Epithelial cell of proximal tubule (primary cell): ENCODE results near the gene KIF1B. TPM values are rescaled to one million over a fixed set of nuclear protein-coding genes. Genes with fewer than 3 reads are reported as not detected.

Experiments
- DNase-seq: peaks from one replicate; pipeline ENCODE4 v3.0.0-alpha.2; 2011; ENCODE audit warnings: low read depth
- H3K4me3 ChIP-seq: 2 replicates; pipeline ENCODE4 v1.5.1; 2011; ENCODE audit warnings: low read depth, mild to moderate bottlenecking, low read length
- CTCF ChIP-seq: conservative IDR thresholded peaks from 2 replicates; pipeline ENCODE4 v1.5.1; 2012; ENCODE audit warnings: low read depth, mild to moderate bottlenecking, low read length
- total RNA-seq: library from RNA; depleted of rRNA; stranded (reverse); fragments of >200 nt; gene quantifications from 2 replicates; pipeline ENCODE4 v1.2.3, GENCODE V29; 2015

The KIF1B gene
- total RNA-seq, 1 donor from 2014 or later: 20.9 TPM

GRCh38 chr1:10295481-10296085, 85.2 kb downstream of the KIF1B start:
- no peak for TF ChIP-seq CTCF
- DNase-seq: no peak
- H3K4me3 ChIP-seq: no peak overlapping the region

GRCh38 chr1:10299151-10299550, 88.8 kb downstream of the KIF1B start:
- DNase-seq: no peak
- no peak for TF ChIP-seq CTCF
- H3K4me3 ChIP-seq: no peak overlapping the region

GRCh38 chr1:10302416-10302815, 92.0 kb downstream of the KIF1B start:
- no peak for DNase-seq
- H3K4me3 ChIP-seq: no peak overlapping the region
- no peak for TF ChIP-seq CTCF

- no peak overlapping the region for H3K4me3 ChIP-seq
- TF ChIP-seq CTCF: no peak
- no peak for DNase-seq
These were observed 93.9 kb downstream of the KIF1B start for GRCh38 chr1:10304295-10304694.

- TF ChIP-seq CTCF: no peak
- H3K4me3 ChIP-seq: no peak overlapping the region
- no peak for DNase-seq
These were observed 96.1 kb downstream of the KIF1B start for GRCh38 chr1:10306435-10306834.

GRCh38 chr1:10308001-10308400, 97.6 kb downstream of the KIF1B start:
- DNase-seq: no peak
- no peak for TF ChIP-seq CTCF
- H3K4me3 ChIP-seq: no peak overlapping the region

- no peak for TF ChIP-seq CTCF
- H3K4me3 ChIP-seq: no peak overlapping the region
- DNase-seq: no peak
These were observed 99.1 kb downstream of the KIF1B start for GRCh38 chr1:10309243-10310011.
